IPS-18c (cell line): Measurements from ENCODE around the gene FGFR2.

Experiments used
- H3K4me3 ChIP-seq: 2 replicates; pipeline ENCODE4 v1.7.0; 2013; ENCODE audit warnings: low read depth, mild to moderate bottlenecking, low read length, moderate library complexity; ENCODE audit not compliant: insufficient read depth
- H3K9me3 ChIP-seq: one replicate; pipeline ENCODE4 v1.6.1; 2013; ENCODE audit warnings: mild to moderate bottlenecking, low read length, moderate library complexity; ENCODE audit not compliant: control insufficient read depth, insufficient read depth

Gene FGFR2

DNA sequence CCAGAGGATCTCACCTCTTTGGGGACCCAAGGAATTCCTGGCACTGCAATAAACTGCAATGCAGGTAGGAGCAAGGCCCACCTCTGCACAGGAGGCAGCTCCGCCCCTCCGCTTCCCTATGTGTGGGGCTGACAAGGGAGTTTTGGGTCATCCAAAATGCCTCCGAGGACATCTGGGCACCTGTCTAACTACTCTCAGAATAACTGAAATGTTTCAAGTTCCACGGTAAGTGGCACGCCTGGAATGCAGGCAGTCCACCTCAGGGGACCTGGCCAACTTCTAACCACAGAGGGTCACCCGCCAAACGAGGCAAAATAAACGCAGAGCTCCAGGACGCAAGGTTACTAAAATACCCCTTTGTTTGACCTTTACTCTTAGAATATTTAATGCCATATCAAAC lies 102.5 kb downstream of the FGFR2 start:
- Histone ChIP-seq H3K4me3 (no peak overlapping the region), H3K9me3 (no peaks in the 10 kb centered on the region)

DNA sequence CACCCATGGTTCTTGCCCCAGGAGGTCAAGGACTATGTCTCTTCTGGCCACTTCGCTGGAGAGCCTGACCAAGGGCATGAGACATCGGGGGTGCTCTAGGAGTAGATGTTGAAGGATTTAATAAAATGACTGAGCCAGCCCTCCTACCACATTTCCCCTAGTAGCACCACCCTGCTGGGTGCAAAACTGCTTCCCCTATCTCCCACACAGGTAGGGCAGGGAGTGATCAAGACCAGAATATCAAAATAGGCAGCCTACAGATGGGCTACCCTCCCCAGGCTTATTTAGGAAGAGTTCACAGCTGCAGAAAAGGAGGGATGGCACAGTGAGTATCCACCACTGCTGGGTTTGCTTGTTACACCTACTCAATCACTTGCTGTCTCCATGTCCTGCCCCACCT lies 103.9 kb downstream of the FGFR2 start:
- no peaks in the 10 kb centered on the region for H3K9me3 ChIP-seq
- no peak overlapping the region for H3K4me3 ChIP-seq

DNA sequence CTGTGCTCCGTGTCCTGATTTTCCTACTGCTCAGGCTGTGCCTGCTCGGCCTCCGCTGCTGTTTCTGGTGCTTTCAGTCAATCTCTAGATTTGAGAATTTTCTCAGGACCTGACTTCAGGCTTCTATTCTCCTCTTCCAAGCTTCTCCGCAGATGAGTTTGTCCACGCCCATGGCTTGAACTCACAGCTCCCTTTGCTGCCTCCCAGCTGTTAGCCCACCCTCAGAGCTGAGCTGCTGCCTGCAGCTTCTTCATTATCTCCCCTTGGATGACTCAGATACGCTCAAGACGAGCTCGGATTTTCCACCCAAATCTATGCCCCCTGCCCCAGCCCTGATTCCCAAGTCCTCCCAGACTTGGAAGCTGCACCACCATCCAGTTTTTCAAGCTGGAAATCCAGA lies 104.7 kb downstream of the FGFR2 start:
- H3K9me3 ChIP-seq = no peaks in the 10 kb centered on the region
- H3K4me3 ChIP-seq = no peak overlapping the region

GRCh38 chr10:121490871-121491519 lies 107.2 kb downstream of the FGFR2 start:
- Histone ChIP-seq H3K4me3 (no peak overlapping the region), H3K9me3 (no peaks in the 10 kb centered on the region)

- no peak overlapping the region for H3K4me3 ChIP-seq
- H3K9me3 ChIP-seq = no peaks in the 10 kb centered on the region
Measured at GRCh38 chr10:121485436-121486139, 112.7 kb downstream of the FGFR2 start.

DNA sequence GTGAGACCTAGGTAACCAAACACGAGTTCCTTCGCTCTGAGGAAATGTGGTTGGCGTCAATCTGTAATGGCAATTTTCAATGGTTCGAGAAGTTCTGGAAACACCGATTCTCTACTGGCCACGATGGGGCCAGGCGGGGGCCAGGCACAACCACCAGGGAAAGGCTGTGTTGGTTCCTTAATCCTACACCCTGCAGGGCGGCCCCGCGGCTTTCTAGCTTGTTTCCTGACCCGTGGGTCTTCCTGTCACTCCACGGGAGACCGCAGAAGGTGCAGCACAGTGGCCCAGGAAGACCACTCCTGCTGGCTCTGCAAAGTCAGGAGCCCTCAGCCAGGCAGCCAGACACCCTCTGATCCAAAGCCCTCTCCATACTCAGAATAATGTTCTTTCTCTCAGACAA lies 113.4 kb downstream of the FGFR2 start:
- no peak overlapping the region for H3K4me3 ChIP-seq
- H3K9me3 ChIP-seq = no peaks in the 10 kb centered on the region

DNA sequence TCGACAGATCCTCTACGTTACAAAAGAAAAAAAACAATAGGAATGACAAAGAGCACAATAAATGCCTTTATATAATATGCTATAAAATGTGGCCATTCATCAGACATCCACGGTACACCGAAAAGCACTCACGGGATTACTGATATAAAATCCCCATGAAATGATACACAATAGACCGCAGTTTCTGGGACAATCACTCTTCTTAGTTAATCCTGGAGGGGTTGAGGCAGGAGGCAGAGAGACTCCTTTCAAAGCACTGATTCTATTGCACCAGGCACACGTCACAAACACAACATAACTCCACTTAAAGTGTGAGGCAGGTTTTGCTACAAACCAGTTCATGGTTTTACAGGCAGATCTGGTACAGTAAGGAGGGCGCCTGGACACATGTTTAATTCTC lies 113.8 kb downstream of the FGFR2 start:
- Histone ChIP-seq H3K9me3 (no peaks in the 10 kb centered on the region), H3K4me3 (no peak overlapping the region)

- Histone ChIP-seq H3K9me3 (peaks cover 2% of the 10 kb centered on the region), H3K4me3 (no peak overlapping the region)
Measured at GRCh38 chr10:121481180-121481579, 117.1 kb downstream of the FGFR2 start.

DNA sequence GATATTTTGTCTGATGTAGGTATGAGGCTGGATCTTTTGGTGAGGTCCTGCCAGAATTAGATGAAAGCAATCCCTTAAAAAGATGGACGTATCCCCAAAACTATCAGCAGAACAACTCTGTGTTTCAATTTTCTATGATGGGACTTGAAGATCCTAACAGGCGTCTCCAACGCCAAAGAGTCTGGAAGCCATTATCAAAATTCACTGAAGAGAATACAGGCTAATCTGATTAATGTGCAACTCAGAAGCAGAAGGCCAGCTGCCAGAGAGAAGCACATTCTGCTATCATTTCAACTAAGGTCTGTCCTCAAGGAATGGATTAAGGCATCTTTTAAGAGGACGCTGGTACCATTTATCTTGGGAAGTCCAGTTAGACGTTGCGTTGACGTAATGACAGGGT lies 119.7 kb downstream of the FGFR2 start:
- Histone ChIP-seq H3K4me3 (no peak overlapping the region), H3K9me3 (peaks cover 4% of the 10 kb centered on the region)

GRCh38 chr10:121469797-121470606 lies 128.2 kb downstream of the FGFR2 start:
- H3K9me3 ChIP-seq = peaks cover 4% of the 10 kb centered on the region
- no peak overlapping the region for H3K4me3 ChIP-seq

GRCh38 chr10:121468726-121469125 lies 129.5 kb downstream of the FGFR2 start:
- Histone ChIP-seq H3K9me3 (peaks cover 2% of the 10 kb centered on the region), H3K4me3 (no peak overlapping the region)

GRCh38 chr10:121466424-121466823 lies 131.8 kb downstream of the FGFR2 start:
- peaks cover 2% of the 10 kb centered on the region for H3K9me3 ChIP-seq

GRCh38 chr10:121465215-121465614 lies 133.0 kb downstream of the FGFR2 start:
- H3K9me3 ChIP-seq = peaks cover 2% of the 10 kb centered on the region
- H3K4me3 ChIP-seq = no peak overlapping the region

More at GRCh38 chr10:121466424-121466823, 131.8 kb downstream of the FGFR2 start:
- H3K4me3 ChIP-seq = no peak overlapping the region

DNA sequence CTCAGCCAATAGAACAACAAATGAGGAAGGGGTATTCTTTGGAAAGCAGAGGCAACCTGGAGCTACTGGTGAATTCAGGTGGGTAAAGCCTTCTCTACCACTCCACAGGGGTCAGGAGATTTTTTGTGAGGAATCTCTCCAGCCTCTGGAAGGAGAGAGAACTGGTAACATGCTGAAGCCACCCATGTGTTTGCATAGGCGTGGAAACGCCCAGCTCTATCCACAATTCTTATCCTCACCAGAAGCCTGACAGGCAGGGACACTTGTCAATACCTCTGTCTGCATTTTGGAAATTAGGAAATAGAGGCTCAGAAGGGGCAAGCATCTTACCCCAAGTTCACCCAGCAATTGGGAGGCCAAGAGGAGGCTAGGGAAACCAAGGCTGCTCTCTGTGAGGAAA lies 133.7 kb downstream of the FGFR2 start:
- H3K4me3 ChIP-seq = no peak overlapping the region

GRCh38 chr10:121462955-121463354 lies 135.3 kb downstream of the FGFR2 start:
- H3K9me3 ChIP-seq = peaks cover 2% of the 10 kb centered on the region
- H3K4me3 ChIP-seq = no peak overlapping the region

More for the DNA sequence above, 133.7 kb downstream of the FGFR2 start:
- H3K9me3 ChIP-seq = peaks cover 2% of the 10 kb centered on the region

- Histone ChIP-seq H3K4me3 (no peak overlapping the region), H3K9me3 (peaks cover 2% of the 10 kb centered on the region)
Measured at GRCh38 chr10:121462281-121462680, 136.0 kb downstream of the FGFR2 start.

- 0 out of 2 replicates have a peak overlapping the region, but pooled peaks have one; percentile 5 for H3K4me3 ChIP-seq
- H3K9me3 ChIP-seq = no peaks in the 10 kb centered on the region
Measured at GRCh38 chr10:121461307-121461706, 136.9 kb downstream of the FGFR2 start.

GRCh38 chr10:121460733-121461132 lies 137.5 kb downstream of the FGFR2 start:
- Histone ChIP-seq H3K9me3 (no peaks in the 10 kb centered on the region), H3K4me3 (no peak overlapping the region)
